Skeletal muscle satellite cell (primary cell): Measurements from ENCODE around the gene DEDD2. TPM values are rescaled to one million over a fixed set of nuclear protein-coding genes. Genes with fewer than 3 reads are reported as not detected.
"Not testable (repeated sequence)": the region's sequence is repeated elsewhere in the genome, so short reads cannot be mapped to it uniquely, and the experiment has no call there.

Experiments used
- H3K27me3 ChIP-seq: 2 replicates; pipeline ENCODE4 v1.7.0; 2013; ENCODE audit warnings: low read length; ENCODE audit not compliant: control insufficient read depth, insufficient read depth
- H3K36me3 ChIP-seq: 2 replicates; pipeline ENCODE4 v1.7.0; 2013; ENCODE audit warnings: mild to moderate bottlenecking, control low read depth, low read length; ENCODE audit not compliant: insufficient read depth
- H3K4me1 ChIP-seq: 2 replicates; pipeline ENCODE4 v1.7.0; 2013; ENCODE audit warnings: low read length; ENCODE audit not compliant: control insufficient read depth, insufficient read depth
- H3K4me2 ChIP-seq: 2 replicates; pipeline ENCODE4 v1.7.0; 2013; ENCODE audit warnings: mild to moderate bottlenecking, low read length
- H3K4me3 ChIP-seq: 2 replicates; pipeline ENCODE4 v1.7.0; 2013; ENCODE audit warnings: low read length
- H3K9ac ChIP-seq: 2 replicates; pipeline ENCODE4 v1.7.0; 2013; ENCODE audit warnings: mild to moderate bottlenecking, low read depth, low read length, moderate library complexity
- H3K9me3 ChIP-seq: replicated peaks from 2 replicates; pipeline ENCODE4 v1.7.0; 2013; ENCODE audit warnings: mild to moderate bottlenecking, control low read depth, low read length
- total RNA-seq: library from RNA; depleted of rRNA; stranded (reverse); fragments of >200 nt; gene quantifications from 2 replicates; pipeline ENCODE4 v1.2.3, GENCODE V29; 2012; rRNA removed

DEDD2 gene, protein sequence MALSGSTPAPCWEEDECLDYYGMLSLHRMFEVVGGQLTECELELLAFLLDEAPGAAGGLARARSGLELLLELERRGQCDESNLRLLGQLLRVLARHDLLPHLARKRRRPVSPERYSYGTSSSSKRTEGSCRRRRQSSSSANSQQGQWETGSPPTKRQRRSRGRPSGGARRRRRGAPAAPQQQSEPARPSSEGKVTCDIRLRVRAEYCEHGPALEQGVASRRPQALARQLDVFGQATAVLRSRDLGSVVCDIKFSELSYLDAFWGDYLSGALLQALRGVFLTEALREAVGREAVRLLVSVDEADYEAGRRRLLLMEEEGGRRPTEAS
- 20.3 and 22.7 TPM in 2 replicates for total RNA-seq

GRCh38 chr19:42217520-42218437 is at the start of gene DEDD2:
TSS of gene DEDD2 (minus strand) at chr19:42217677. CDS start at chr19:42217007, 670 bp downstream.
- Histone ChIP-seq H3K4me3 (peak within 1 kb of the TSS; percentile 83), H3K9ac (peak within 1 kb of the TSS; percentile 87), H3K9me3 (no peaks in the 10 kb centered on the region), H3K36me3 (peaks cover 21% of the 10 kb centered on the region), H3K27me3 (no peaks in the 10 kb centered on the region), H3K4me2 (peak within 1 kb of the TSS; percentile 80), H3K4me1 (peaks cover 32% of the 10 kb centered on the region)

DNA sequence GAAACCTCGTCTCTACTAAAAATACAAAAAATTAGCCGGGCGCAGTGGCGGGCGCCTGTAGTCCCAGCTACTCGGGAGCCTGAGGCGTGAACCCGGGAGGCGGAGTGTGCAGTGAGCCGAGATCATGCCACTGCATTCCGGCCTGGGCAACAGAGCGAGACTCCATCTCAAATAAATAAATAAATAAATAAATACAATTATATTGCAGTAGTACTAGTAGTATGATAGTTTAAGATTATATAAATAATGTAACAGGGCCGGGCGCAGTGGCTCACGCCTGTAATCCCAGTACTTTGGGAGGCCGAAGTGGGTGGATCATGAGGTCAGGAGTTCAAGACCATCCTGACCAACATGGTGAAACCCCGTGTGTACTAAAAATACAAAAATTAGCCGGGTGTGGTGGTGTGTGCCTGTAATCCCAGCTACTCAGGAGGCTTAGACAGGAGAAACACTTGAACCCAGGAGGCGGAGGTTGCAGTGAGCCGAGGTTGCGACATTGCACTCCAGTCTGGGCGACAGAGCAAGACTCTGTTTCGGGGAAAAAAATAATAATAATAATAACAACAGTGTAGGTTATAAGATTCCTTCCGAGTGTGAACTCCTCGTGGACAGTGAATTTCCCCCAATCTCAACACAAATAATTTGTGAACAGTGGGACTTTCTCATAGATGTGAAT is 49.6 kb upstream of the DEDD2 start:
- not testable (repeated sequence) for H3K9ac ChIP-seq, H3K36me3 ChIP-seq, H3K9me3 ChIP-seq, H3K4me3 ChIP-seq, H3K27me3 ChIP-seq
- Histone ChIP-seq H3K4me2 (peak overlapping the region; percentile 79), H3K4me1 (peaks cover 23% of the 10 kb centered on the region)

GRCh38 chr19:42266105-42266504 is 48.6 kb upstream of the DEDD2 start:
- H3K9me3 ChIP-seq, H3K27me3 ChIP-seq, H3K4me2 ChIP-seq, H3K4me3 ChIP-seq, H3K36me3 ChIP-seq, H3K9ac ChIP-seq: not testable (repeated sequence)
- peaks cover 19% of the 10 kb centered on the region for H3K4me1 ChIP-seq

GRCh38 chr19:42261763-42262162 is 44.3 kb upstream of the DEDD2 start:
- H3K4me1 ChIP-seq = peaks cover 1% of the 10 kb centered on the region
- no peaks in the 10 kb centered on the region for H3K9me3 ChIP-seq
- no peak overlapping the region for H3K4me2 ChIP-seq
- no peaks in the 10 kb centered on the region for H3K27me3 ChIP-seq
- H3K36me3 ChIP-seq = no peaks in the 10 kb centered on the region
- H3K4me3 ChIP-seq = no peak overlapping the region
- H3K9ac ChIP-seq = no peak overlapping the region

- H3K9me3 ChIP-seq, H3K4me3 ChIP-seq, H3K4me2 ChIP-seq, H3K27me3 ChIP-seq, H3K9ac ChIP-seq, H3K36me3 ChIP-seq: not testable (repeated sequence)
- H3K4me1 ChIP-seq = peaks cover 17% of the 10 kb centered on the region
Observed at GRCh38 chr19:42257842-42258241, 40.4 kb upstream of the DEDD2 start.

- H3K9ac ChIP-seq = peak overlapping the region; percentile 82
- peak overlapping the region; percentile 75 for H3K4me3 ChIP-seq
- H3K27me3 ChIP-seq = no peaks in the 10 kb centered on the region
- H3K36me3 ChIP-seq = no peaks in the 10 kb centered on the region
- peaks cover 33% of the 10 kb centered on the region for H3K4me1 ChIP-seq
- H3K4me2 ChIP-seq = peak overlapping the region; percentile 97
- no peaks in the 10 kb centered on the region for H3K9me3 ChIP-seq
Observed at GRCh38 chr19:42255766-42256745, 38.6 kb upstream of the DEDD2 start.

- Histone ChIP-seq H3K4me2 (peak within 1 kb of the TSS; percentile 97), H3K4me1 (peaks cover 43% of the 10 kb centered on the region), H3K9ac (peak within 1 kb of the TSS; percentile 98), H3K27me3 (no peaks in the 10 kb centered on the region), H3K4me3 (peak within 1 kb of the TSS; percentile 99), H3K9me3 (no peaks in the 10 kb centered on the region), H3K36me3 (peaks cover 7% of the 10 kb centered on the region)
Observed at GRCh38 chr19:42254850-42255765, 37.6 kb upstream of the DEDD2 start, which contains the start of gene ERF. TSS of gene ERF (minus strand) at chr19:42255128. CDS start at chr19:42254999, 129 bp downstream.

DNA sequence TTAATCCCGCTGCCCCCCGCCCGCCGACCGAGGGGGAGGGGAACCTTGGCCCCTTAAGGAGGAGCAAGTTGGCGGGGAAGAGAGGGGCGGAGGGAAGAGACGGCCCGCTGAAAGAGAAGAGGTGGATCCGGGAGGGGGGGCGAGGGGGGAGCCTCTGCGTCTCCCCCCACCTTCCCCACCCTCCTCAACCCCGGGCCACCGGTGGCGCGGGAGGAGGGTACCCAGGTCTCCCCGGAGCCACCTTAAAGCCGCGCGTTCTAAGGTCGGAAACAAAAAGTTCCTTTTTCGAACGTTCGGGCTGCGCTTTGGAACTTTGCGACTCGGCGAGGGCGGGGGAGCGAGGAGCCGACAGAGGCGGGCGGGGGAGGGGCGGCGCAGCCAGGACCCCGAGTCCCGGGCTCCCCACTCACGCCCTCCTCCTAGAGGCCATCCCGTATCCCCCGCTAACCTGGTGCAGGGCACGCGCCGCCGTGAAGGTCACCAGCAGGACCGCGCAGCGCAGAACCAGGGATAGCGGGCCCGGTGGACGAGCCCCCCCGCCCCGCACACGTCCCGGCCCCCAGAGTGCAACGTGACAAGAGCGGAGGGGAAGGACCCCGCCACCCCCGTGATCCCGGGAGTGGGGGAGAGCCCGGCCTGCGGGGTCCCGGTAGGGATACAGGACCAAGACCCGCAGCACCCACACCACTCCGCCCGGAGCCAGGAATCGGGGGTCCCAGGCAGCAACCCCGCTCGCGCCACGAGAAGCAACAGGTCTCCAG is 36.8 kb upstream of the DEDD2 start:
- peak overlapping the region; percentile 79 for H3K4me2 ChIP-seq
- peaks cover 46% of the 10 kb centered on the region for H3K4me1 ChIP-seq
- peak overlapping the region; percentile 98 for H3K9ac ChIP-seq
- H3K36me3 ChIP-seq = peaks cover 14% of the 10 kb centered on the region
- H3K9me3 ChIP-seq = no peaks in the 10 kb centered on the region
- H3K4me3 ChIP-seq = peak overlapping the region; percentile 99
- H3K27me3 ChIP-seq = no peaks in the 10 kb centered on the region

- H3K9ac ChIP-seq = peak overlapping the region; percentile 98
- H3K9me3 ChIP-seq = no peaks in the 10 kb centered on the region
- H3K27me3 ChIP-seq = no peaks in the 10 kb centered on the region
- H3K4me1 ChIP-seq = peaks cover 46% of the 10 kb centered on the region
- H3K4me3 ChIP-seq = peak overlapping the region; percentile 99
- H3K36me3 ChIP-seq = peaks cover 14% of the 10 kb centered on the region
- H3K4me2 ChIP-seq = peak overlapping the region; percentile 95
Observed at GRCh38 chr19:42253245-42254088, 36.0 kb upstream of the DEDD2 start.
